Central memory CD4-positive, alpha-beta T cell (primary cell): ENCODE data around the gene SP100.
"Not testable (repeated sequence)": the region's sequence is repeated elsewhere in the genome, so short reads cannot be mapped to it uniquely, and the experiment has no call there.

ENCODE experiments used
- DNase-seq: peaks from one replicate; pipeline ENCODE4 v3.0.0; 2022
- total RNA-seq, 3 experiments: gene quantifications; one replicate each; lab custom pipeline; 2026; lab: John Stamatoyannopoulos, UW

SP100 gene
- 124 to 327 (median 321) reads per million in 3 experiments for total RNA-seq

DNA sequence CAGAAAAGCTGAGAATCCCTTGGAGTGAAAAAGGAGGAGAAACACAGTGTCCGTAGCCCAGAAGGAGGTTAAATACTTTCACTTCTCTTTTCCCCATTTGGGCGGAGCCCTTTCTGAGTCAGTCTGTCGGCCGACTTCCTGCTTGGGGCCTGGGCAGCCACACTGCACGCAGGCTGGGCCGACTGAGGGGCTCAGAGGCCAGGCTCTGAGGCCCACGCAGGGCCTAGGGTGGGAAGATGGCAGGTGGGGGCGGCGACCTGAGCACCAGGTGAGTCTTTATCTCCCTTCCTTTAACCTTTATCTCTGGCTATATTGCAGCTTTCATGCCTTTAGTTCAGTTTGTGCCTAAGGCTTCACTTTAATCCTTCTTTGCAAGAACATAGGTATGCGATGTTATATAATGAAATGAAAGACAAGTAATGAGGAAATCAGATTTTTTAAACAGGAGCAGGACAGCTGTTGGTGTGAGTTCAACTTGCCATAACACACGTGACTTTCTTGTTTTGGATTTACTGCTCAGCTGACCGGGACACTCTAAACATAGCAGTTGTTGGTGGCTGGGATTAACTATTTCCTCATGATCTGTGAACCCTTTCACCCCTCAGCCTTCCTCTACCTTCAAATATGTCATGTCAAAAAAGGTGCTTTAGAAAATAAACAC, at the start of gene SP100:
Gene SP100, plus strand, starts transcription at position 141 of the 661 bp plus-strand sequence. Its CDS starts 96 bp downstream, at position 237.
- DNase-seq = peak; percentile 76

DNA sequence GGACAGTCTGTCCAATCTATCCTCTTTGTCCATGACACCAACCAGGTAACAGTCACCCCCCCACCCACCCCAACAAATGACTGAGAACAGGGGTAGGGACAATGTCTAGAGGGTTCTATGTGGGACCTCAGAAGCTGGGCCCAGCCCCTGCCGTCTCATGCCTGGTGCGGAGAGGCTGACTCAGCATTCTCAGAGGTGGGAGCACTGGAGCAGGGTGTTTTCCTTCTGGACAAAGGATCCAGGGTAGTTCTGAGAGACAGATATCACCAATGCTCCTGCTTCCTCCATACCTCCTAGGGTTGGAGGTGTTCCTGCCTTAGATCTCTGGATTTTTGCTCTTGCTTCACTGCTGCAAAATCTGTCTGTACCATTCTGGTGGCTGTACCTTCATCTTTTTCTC, 33.9 kb upstream of the SP100 start:
- no peak for DNase-seq

DNA sequence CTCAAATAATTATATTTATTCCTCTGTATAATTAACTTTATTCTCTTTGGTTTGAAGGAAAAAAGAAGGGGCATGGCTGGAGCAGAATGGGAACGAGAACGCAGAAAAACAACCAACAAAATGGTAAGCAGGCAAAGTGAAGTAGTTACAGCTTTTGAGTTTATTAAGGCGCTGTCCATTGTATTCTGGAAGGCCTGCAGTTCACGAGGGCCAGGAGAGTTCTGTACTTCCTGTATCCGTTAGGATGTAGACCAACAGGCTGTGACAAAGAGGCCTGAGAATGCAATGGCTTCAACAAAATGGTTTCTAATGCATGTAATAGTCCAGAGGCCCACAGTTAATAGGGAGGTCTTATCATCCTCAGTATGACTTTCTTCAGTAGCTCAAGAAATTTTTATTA, 32.5 kb upstream of the SP100 start:
- no peak for DNase-seq

DNA sequence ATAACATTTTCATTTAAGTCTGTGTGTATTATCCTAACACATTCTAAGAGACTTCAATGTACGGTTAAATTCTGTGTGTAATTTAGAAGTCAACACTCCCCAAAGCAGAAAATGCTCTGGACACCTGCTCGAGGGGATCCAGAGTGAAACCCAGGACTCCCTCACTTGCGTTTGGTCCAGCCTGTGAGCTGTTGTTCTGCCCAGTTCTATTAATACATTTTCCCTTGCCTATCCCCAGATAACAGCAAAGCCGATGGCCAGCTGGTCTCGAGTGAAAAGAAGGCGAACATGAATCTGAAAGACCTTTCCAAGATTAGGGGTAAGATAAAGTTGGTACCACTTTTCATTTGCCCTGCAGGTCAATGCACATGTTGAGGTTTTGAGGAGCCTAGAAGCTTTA, 31.0 kb upstream of the SP100 start:
- DNase-seq = no peak

DNA sequence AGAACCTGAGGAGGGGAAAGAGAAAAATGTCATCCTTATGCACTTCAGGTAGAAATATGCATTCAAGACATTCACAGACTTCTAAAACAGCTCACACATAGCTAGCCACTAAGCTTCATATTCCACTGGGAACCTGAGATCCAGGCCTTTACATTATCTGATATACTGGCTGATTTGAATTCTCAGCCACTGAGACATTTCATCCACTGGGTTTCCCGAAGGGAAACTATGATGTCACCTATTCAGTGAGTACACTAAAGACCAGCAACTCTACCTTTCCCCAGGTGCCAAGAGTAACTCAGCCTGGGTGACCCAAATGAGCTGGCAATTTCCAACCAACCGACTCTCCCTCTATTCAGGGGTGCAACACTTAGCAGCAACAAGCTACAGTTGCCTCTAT, 21.7 kb upstream of the SP100 start:
- DNase-seq = no peak

DNA sequence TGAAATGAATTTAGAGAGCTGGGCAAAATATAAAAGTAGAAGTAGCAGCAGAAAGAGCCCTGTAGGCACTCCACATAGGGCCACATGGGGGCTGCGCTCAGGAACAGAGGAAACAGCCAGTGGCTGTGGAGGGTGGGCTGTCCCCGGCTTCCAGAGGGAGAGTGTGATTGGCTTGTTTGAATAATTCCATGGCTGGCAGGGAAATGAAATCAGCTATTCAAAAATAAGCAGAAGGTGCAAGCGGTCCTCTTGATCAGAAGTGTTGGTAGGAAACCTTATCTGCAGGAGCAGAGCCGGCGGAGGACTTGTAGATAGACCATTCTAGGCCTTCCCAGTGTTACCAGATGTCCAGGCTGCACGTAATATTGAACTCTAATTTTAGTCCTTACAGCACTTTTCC, 17.3 kb upstream of the SP100 start:
- DNase-seq = not testable (repeated sequence)

DNA sequence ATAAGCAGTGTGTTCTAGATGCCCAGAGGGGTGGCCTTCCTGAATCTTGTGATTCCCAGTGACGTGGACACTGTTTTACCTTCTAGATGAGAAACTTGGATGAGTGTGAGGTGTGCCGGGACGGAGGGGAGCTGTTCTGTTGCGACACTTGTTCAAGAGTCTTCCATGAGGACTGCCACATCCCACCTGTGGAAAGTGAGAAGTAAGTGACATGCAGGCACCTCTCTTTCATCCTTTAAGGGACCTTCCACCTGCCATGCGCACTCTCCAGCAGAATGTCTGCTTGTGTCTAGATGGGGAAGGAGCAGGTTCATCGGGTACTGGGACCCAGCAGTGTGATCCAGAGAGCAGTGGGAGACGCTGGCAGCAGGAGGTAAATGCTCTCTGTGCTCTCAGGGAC, 16.0 kb upstream of the SP100 start:
- no peak for DNase-seq

DNA sequence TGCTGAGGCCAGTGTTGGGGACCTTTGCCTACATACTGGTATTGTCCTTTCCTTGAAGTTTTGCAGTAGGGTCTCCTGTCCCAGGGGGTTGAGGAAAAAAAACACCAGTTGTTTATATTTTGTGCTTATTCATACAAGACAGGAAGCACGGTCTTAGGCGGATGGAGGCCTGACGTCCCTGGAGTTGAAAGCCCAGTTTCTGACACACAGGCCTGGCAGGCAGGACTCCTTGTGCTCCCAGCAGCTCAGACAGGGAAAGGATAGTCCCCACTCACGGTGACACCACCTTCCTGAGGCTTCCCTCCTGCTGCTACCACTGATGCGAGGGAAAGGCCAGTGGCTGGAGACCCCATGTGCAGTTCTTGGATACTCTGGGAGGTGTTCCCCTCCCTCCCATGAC, 15.5 kb upstream of the SP100 start:
- DNase-seq = no peak

DNA sequence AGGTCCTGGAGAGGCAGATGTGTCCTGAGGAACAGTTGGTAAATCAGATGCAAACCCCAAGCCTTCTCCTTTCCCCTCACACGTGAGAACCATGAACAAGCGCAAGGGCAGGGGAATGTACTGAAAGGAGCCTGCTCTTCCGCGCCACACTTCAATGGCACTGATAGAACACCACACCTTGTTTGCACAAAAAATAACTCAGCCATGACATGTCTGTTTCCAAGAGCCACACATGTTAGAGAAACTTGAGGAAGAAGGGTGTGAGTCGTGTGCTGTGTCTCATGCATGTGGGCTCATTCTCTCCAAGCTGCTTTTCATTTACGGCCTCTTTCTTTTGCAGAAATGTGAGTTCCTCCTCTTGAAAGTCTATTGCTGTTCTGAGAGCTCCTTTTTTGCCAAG, 15.0 kb upstream of the SP100 start:
- not testable (repeated sequence) for DNase-seq

DNA sequence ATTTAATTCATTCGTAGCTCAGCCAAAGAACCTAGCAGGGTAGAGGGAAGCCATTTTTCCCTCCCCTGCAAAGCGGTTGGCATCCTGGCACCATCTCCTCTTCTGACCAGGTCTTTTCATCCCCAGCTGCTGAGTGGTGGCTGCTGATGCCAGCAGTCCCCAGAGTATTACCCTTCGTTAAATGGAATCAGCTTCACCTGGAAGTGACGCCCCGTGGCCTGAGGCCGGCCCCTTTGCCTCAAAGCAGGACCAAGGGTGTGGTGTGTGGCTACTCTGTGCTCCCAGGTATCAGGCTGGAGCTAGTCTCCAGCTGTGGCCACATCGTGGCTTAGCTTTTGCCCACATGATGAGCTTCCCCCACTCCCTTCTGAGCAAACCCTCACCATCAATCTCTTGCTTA, 12.3 kb upstream of the SP100 start:
- no peak for DNase-seq

DNA sequence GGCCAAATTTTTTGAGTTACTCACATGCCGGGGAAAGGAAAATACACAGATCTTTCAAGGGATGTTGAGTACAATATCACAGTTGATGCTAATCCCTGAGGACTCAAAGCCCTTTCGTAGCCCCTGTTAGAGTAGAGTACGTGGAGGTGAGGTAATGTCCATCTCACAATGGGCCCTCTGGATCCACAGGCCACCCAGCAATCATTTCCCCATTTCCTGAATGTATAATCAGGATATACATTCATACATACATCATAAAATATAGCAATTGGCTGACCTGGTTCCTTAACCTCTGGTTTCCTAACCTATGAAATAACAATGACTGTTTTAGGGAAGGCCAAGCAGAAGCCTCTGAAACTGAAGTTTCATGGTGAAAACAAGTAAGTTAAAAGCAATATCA, 10.2 kb upstream of the SP100 start:
- DNase-seq = no peak

DNA sequence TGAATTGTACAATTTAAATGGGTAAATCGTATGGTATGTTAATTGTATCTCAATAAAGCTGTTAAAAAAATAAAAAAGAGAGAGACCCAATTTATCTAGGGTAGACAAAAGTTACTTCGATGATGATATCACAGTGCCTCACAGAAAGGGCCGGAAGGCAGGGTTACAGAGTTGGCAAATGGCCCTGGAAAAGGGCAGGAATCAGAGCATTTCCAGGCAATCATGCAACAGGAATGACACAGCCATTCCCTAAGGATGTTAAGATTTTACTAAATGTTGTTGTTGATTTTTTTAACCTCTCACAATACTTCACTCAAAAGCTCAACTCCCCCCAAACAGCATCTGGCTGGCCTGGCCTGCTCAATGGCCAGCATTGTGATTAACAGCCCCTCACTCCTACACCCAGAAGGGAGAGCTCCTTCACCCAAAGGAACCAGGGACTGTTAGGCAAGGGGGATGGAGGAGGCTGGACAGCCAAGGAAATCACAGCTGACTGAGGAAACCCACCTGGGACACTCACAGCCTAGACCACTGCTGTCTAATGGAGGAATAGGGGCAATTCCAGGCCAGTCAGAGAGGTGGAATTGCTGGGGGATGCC, 7.7 kb upstream of the SP100 start:
- no peak for DNase-seq

DNA sequence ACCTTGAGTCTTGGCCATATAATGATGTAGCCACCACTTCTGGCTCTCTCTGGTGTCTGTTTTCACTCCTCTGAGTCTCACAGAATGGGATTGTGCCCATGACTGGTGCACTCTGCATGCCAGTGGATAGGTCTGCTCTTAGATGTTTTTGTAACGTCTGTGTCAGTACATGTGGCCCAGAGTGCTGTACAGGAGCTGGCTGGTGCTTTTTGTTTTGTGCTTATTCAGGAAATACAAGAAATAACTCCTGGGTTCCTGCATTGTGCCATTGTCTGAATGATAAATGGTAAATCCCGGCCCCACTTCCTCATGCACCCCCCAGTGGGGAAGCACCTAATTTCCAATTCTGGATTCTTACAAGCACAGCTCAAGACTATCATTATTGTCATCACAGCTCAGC, 6.7 kb upstream of the SP100 start:
- DNase-seq = not testable (repeated sequence)

DNA sequence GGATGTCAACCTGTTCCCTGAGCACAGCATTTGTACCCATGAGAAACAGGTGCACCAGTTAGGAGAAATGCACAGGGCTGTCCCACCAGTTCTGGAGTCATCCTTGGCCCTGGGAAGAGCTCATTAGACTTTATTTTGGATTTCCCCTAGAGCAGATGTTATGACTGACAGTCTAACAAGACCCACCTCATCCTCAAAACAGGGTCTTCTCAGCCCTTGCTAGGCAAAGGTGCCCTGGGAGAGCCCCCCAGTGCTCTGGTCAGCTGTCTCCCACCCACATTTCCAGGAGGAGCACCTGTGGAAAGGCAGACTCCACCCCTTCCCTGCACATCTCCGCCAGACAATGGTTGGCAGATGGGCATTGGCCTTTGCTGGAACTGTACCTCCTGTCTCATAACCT, 5.7 kb upstream of the SP100 start:
- DNase-seq = no peak

DNA sequence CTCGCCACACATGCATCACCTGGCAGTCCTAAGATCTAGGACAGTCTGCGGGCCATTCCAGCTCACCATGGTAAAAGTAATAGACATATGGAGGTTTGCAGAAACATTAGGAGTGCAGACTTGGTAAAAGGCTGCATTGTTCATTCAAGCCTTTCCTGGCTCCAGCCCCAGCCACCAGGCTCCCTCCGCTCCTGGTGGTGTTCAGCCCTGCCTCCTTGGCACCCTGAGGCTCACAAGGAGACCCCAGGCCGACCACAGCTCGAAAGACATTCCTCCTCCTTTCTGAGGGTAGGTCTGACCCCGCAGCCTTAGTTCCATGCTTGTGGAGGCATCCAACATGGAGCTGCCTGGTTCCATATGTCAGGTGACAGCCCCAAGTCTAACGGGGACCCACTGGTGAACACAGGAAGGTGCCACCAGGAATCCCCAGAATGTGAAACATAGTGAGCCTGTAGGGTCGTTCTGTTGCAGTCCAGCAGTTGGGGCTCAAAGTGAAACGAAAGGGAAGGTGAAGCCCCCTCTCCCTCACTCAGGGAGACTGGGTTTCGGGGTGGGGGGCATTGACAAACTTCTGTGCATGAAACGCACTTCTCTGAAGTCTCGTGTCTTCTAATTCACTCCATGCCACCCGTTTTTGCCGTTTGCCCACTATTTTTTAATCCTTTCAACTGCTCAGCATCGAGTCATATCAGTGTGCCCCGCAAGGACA, 5.0 kb upstream of the SP100 start:
- no peak for DNase-seq

DNA sequence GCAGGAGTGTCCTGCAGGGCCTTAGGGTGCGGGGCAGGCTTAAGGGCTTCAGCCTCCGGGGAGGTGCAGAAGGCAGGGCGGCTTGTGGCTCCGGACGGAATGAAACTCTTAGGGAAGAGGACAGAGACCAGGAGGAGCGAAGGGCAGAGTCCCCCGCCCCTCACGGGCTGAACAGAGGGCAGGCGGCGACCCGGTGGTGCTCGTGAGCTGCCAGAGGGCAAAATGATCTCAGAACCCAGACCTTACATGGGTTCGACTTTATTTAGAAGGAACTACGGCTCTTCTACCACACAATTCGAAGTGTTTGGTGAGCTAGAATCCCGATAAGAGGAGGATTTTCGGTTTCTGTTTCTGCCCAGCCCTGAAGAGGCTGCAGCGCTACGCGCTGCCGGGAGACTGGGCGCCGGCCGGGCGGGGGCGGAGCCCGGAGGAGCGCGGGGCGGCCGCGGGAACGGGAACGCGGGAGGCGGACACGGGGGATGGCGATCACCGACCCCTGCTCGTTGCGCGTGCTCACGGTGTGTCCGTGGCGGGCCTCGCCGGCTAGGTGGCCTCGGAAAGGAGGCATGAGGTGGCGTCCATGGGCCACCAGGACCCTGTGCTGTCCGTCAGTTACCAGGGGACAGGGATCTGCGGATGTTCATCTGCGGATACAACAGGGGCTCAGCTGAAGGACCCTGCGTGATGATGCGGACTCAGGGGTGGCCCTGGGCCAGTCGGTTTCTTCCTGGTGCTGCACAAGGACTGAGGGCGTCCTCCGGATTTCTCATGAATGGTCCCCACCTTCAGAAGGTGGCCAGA, 4.2 kb upstream of the SP100 start:
- peak; percentile 67 for DNase-seq

DNA sequence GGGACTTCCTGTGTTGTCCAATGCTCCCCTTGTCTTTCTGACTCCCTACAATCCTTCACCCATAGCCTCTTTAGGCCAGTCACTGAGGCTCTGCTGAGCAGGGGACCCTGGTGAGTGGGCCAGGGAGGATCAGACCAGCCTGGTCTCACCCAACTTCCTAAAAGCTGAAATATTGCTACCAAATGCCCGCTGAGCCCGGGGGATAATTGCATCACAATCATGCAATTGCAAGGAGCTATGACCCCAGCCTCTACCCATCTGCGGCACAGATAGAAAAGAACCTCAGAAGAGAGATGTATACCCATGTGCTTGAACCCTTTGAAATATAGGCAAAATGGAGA, 3.7 kb upstream of the SP100 start:
- no peak for DNase-seq

DNA sequence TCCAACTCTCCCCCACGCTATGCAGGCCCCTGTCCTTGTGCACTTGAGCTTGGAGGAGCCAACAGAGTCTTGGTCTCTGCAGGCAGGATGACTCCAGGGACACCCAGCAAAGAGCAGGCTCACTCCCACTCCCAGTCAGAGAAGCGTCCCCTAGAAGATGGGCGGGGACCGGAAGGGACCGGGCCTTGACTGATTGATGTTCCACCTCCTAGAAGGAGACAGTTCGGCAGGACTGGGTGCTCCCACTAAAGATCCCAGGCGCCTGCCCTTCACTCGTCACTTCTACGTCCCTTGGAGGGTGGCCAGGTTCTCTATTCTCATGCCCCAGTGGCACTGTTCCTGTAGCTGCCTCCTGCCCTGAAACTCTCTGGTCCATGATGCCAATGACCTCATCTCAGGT, 3.2 kb upstream of the SP100 start:
- no peak for DNase-seq

DNA sequence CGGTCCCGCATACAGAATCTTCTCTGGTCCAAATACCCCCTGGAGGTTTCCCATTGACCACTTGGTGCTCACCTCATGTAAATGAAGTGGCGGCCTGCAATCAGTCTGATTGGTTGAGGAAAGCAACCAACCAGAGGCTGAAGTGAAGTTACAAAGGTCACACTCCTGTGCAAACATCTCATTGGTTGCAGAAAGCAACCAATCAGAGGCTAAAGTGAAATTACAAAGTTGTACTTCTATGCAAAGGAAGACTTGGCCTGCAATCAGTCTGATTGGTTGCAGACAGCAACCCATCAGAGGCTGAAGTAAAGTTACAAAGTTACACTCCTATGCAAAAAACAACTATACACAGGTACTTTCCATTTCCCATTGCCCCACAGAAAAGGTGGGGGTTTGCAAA, 2.5 kb upstream of the SP100 start:
- no peak for DNase-seq

DNA sequence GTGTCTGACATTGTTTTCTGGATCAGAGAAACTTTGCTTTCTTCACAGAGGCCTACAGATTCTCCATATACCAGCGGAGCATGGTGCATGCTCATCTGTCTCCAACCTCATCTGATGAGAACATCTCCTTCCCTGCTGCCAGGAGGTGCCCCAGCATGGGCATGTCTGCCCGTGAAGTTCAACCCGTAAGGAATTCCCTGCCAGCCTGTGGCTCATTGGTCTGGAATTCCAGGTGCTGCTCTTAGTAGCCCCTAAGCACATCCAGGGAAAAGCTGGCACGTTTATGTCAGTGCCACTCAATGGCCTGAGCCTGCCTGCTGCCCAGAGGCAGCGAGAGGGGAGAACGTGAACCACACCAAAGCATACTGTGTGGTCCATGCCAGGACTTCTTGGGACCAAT, 1.7 kb upstream of the SP100 start:
- DNase-seq = no peak

DNA sequence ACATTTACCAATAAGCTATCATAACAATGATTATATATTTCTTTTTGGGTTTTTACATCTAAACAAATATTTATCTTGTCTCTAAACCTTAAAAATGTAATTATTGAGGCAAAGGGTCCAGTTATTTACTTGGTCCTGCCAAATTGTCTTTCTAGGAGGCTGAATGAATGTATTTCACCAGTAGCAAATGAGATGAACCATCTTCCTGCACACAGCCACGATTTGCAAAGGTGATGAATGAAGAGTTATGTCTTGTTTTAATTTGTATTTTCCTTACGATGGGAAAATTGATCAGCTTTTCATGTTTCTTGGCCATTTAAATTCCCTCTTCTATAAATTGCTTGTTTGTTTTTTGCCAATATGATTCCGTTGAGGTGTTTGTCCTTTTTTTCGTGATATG, 1.4 kb downstream of the SP100 start:
- DNase-seq = no peak

DNA sequence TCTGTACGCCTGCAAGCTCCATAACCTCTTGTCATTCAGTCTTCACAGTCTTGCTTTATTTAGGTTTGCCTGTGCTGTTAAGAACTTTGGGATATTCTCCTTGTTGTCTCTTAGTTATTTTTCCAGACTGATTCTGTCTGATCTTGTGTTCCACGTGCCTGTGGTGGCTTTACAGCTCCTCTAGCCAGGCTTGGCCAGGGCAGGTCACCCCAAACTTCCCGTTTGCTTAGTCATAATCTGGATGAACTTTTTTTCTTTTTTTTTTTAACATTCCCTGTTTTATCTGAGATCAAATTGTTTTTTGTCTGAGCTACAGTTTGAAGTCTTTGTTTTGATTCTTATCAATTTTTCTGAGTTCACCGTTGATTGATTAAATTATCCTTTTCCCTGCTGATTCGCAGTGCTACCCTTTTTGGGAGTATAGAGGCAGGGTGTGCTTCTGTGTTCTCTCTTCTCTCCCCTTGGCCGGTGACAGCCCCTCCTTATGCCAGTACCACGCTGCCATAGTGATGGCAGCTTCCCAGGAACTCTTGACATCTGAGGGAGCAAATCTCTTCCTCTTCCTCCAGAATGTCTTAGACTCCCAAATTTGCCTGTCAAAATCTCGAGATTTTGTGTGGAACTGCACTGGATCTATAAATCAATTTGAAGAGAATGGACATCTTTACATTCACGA, 2.5 kb downstream of the SP100 start:
- DNase-seq = no peak

DNA sequence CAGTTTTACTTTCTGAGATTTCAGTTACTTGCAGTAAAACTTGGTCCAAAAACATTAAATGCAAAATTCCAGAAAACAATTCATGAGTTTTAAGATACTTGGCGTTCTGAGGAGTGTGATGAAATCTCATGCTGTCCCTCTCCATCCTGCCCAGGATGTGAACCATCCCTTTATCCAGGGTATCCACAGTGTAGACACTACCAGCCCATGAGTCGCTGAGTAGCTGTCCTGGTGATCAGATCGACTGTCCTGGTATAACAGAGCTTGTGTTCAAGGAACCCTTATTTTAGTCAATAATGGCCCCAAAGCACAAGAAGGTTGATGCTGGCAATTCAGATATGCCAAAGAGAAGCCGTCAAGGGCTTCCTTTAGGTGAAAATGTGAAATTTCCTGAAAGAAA, 3.2 kb downstream of the SP100 start:
- no peak for DNase-seq
